ENCODE measurements around the gene ZNRF1.

Gene ZNRF1

DNA sequence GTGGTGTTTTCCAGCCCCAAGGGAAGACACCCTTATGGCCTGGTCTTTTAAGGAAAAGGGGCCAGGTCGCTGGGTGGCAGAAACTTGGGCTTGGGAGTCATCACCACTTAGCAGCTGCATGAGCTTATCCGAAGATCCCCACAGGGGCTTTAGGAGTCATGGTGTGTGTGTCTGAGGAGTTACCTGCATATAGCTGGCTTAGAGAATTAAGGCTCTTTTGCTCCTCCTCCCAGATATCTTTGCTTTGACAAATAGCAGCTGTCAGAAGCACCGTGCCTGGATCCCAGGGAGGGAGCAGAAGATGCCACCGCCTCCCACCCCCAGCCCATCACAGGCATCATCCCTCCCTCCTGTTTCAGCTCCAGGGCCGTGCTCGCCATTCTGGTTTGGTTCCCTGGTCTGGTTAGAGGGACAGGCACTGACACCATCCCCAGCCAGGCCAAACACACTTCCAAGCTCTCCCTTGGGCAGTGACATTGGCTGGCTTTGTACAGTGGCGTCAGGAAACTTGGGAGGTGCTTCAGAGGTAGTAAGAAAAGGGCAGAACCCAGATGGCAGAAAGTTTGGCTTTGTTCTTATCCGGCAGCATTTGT, 100.3 kb downstream of the ZNRF1 start:
- DNase-seq (ENCODE audit: low spot score) = no peak

DNA sequence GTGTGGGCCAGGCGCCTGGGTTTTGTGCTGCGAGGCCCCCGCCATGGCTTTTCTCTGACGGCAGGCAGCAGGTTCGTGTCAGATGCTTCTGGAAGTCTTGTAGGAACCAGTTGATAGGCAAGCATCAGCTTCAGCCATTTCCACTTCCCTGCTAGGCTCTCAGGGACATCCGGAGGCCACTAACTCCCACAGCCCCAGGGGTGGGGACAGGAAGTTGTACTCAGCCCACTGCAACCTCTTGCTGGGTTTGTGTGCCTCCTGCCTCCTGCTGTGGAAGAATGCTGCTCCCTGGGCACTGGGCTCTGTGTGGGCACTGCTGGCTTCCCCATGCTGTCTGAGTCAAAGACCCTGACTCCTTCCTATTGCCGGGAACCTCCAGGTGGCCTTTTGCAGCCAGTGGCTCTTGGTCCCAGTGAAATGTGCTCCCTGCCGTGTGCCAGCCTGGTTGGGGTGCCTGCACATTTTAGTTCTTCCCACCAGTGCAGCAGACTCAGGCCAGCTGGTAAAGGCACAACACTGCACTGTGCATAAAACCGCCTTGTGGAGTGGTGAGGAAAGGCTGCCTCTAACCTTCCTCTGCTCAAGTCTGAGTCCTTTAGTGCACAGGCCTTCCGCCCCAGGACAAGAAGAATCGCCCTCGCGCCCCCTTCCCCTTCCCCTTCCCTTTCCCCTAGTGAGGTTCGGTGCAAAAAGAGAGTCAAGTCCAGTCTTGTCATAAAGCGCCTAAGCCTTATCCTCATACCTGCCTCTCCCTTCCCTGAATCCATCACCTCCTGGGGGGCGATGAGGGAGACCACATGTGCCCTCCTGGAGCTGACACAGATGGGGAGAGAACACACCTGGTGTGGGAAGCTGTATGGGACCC, 101.1 kb downstream of the ZNRF1 start:
- DNase-seq (ENCODE audit: low spot score) = no peak

DNA sequence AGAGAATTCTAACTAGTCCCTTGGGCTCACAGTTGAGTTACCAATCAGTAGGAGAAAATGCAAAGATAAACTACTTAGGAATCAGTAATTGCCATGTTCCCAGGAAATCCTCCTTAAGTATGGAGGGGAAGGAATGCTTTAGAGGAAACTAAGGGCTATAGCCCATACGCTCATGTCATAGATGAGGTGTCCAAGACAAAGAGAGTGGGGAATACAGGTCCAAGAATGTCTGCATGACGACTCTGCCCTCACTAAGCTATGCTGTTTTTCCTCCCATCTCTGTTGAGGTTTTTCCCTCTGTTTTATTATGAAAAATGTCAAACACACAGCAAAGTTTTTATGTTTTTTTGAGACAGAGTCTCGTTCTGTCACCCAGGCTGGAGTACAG, 101.8 kb downstream of the ZNRF1 start:
- no peak for DNase-seq (ENCODE audit: low spot score)

DNA sequence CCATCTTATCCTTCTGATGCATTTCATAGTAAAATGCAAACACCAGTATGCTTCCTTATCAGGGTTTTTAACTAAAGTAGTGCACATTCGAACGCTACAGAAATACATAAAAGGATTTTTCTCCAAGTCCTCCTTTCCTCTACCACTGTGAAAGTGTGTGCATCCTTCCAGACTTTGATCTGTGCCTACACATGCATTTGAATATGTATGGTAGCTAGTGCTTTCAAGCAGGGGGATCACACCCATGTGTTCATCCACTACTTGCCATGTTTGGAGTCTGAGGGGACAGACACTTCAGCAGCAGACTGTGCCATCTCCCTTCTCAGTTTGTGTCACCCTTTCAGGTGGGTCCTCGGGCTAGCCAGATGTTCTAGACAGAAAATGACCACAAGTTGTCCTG, 102.8 kb downstream of the ZNRF1 start:
- DNase-seq (ENCODE audit: low spot score) = no peak

DNA sequence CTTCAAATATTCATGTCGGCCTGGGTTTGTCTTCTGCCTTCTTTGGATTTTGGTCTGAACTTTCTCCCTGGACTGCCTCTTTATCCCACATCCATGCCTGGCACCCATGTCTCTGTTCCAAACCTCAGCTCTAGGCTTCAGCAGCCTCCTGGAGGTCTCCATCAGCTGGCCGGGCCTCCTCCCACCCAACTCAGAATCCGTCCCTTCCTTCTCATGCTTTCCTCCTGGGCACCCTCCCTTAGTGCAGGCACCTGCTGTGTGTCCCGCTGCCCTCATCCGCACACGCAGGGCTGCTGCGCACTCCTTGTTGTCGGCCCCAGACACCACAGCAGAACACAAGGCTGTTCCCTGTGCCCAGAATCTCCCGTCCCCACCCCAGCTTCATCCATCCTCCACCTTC, 103.8 kb downstream of the ZNRF1 start:
- DNase-seq (ENCODE audit: low spot score) = no peak

DNA sequence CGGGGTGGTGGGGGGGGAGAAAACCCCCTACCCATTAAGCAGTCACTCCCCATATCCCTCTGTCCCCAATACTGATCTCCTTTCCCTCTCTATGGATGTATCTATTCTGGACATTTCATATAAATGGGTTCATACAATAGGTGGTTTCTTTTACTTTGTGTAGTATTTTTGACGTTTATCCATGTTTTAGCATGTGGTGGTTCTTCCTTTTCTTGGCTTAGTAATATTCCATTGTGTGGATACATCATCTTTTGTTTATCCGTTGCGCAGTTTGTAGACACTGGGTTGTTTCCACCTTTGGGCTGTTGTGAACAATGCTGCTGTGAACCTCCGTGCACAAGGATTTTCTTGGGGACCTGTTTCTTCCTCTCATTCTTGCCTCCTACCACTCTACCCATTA, 105.2 kb downstream of the ZNRF1 start:
- no peak for DNase-seq (ENCODE audit: low spot score)

DNA sequence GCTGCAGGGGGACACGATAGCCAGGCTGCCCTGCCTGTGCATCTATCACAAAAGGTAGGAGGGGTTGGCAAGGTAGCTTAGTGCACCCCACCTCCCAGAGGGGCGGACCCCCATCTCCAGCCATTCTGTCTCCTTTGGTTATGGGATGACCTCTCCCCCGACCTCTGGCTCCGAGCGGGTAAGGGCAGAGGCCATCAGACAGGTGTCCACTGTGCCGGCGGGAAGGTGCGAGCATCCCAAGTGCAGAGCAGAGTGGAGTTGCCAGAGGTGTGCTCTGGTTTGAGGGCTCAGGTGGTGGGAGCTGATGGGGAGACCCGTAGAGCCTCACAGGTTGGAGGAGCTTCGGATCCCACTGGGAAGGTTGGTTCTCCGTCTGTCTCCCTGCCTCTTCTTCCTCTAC, 106.0 kb downstream of the ZNRF1 start:
- DNase-seq (ENCODE audit: low spot score) = no peak

DNA sequence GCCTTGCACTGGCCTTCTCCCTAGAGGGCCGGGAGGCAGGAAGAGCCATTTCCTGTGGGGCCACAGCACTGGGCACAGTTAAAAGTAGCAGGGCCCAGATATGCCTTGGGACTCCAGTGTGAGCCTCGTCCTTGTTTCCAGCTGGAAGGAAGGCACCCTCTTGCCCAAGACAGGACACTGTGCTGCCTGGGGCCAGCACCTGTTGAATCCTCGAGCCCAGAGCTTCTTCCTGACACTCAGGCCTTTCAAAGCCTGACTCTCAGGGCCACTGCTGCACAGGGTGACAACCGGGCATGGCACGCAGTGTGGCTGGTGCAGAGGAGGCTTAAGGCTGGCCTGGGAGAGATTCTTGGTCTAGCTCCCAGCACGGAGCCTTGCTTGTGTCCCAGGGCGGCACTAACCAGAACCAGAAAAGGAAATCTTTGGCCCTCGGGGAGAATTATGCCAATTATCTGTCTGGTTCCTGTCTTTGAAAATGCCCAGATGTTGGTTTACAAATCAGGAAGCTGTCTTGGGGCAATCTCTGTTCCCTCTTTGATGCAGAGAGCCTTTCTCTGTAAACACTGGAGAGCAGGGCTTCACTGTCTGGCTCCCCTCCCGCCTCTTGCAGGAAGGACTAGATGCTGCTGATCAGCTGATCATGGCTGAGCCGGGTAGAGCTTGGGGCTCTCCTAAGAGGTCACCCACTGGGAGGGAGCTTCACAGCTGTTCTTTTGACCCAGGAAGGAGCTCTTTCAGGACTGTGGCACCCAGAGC, 106.7 kb downstream of the ZNRF1 start:
- DNase-seq (ENCODE audit: low spot score) = no peak

DNA sequence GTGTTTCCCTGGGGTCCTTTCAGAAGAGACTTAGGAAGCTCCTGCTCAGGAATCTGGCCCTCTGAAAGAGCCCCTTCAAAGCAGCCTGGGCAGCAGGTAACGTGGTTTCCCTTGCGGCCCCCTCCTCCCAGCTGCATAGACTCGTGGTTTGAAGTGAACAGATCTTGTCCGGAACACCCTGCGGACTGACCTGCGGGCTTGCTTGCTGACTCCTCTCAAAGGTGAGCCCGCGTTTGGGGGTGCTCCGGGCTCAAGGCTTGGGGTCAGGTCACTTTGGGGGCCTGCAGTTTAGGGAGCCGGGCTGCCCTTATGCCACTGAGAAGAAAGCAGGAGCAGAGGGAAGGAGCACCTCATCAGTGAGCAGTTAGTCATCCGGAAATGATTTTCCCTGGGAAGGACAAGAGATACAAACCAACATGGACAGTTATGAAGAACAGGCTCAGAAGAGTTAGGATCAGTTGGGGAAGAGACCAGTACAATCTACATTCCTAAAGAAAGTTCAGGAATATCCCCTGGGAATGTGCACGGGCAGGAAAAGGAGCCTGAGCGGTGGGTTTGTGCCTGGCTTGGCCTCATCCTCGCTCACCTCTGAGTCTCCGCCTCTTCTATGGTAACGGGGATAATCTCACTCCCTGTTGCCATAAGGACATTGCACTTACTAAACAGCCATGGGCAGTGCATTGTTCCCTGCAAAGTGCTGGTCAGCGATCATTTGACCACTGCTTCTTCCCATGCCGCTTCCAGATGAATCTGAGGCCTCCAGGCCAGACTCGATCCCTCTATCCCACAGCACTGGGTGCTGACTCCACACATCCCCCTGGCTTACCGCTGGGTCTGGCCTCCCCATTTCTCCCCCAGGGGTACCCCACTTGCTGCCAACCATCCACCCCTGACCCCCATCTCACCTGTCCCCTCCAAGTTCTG, 107.8 kb downstream of the ZNRF1 start:
- DNase-seq (ENCODE audit: low spot score) = no peak

DNA sequence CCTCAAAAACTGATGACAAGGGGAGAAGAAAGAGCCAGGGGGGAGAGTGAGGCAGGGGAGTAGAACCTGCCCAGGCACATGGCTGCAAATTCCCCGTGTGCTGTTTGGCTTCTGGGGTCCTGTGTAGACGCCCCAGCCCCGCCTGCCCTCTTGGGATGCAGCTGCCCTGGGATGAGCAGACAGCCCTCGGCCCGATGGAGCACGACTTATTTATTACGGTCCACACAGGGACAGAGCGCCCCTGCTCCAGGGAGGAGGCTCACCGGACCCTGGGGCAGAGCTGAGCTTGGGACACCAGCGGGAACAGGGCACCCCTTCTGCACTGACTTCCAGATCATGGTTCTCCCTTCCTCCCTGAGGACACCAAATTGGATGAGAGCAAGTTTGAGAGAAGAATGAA, 108.7 kb downstream of the ZNRF1 start:
- no peak for DNase-seq (ENCODE audit: low spot score)

DNA sequence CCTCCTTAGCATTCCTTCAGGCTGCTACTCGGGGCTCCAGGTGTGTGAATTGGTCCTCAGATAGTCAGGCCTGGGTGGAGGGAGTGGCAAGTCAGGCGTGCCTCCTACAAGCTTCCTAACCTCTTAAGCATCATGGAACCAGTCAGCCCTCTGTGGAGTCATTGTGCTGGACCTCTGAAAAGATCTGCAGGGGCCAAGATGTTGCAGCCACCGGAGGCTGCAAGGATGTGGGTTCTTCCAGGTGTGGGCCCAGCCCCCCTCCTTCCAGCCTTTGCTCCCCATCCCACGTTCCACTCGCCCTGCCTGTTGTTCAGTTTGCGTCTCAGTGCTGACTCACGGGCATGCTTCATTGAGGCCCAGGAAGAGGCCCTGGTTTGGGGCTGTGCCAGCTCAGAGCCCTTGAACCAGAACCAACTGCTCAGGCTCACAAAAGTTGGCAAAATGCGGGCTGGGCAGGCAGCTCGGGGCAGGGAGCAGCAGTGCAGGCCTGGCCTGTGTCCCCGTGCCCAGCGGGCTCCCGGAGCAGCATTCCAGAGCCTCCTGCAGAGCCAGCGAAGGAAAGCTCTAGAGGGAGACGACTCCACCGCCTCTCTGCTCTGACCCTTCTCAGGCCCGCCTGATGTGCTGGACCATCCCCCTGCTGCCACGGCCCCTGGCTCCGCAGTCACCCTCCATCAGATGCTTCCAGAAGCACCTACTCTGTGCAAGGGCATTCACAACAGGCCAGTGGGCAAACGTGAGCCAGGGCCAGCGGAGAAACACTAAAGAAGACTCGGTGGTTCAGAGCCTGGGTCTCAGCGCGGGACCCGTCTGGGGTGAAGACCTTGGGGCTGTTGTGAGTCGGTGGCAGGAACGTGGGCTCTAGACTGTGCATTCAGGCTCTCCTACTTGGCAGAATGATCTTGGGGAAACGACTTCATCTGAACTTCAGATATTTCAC, 110.2 kb downstream of the ZNRF1 start:
- peak; percentile 59 for DNase-seq (ENCODE audit: low spot score)

DNA sequence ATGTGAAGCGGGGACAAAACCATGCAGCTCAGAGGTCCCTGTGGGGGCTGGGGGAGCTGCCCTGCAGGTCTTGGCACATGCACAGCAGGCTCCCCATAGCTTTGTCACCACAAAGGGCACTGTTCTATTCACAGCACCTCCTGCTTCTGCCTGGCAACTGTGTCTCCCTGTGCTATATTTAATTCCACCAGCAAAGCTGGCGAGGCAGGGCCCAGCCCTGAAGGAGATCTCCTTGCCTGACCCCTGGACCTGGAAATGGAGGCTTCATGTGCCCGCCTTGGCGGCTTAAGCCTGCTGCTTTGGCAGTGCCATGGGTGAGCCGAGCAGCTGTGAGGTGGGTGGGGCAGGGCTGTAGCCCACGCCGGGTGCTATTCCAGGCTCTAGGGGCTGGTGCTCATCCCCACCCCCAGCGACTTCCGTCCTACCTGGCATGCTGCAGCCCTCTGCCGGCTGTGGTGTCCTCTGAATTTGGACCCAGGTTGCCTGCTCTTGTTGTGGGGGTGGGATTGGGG, 111.0 kb downstream of the ZNRF1 start:
- DNase-seq (ENCODE audit: low spot score) = no peak

DNA sequence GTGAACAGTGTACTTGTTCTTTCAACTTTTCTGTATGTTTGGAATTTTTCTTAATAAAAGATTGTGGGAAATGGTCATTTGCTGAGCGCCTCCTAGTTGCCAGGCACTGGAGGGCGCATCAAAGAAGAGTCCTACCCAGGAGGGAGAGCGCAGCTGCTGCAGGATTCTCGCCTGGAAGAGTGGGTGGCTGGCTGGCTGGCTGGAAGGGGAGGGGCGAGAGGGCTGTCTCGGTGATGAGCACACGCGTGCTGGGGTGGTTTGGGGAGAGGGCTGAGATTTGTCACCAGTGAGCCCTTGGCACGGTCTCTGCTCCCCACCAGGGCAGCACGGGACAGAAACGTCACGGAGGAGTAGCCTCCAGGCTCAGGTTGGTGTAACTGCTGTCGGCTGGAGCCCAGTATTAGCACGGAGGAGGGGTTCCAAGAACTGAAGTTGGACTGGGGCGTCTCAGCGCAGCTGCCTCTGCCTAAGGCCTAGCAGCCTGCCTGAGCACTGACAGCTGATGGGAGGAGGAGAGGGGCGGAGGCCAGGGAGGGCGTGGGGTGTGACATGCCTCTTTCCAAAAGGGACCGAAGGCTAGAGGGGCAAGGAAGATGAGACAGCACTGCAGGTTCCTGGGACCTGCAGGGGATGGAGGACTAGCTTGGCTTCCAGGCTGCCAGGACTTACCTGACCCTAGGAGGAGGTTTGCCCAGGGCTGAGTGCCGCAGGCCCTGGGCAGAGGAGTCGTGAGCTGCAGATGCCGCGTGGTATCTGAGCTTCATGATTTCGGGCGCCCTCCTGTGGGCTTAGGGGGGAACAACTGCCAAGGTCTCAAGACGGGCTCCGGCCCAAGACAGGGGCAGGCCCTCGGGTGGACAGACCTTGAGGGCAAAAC, 112.1 kb downstream of the ZNRF1 start:
- peak; percentile 72 for DNase-seq (ENCODE audit: low spot score)

DNA sequence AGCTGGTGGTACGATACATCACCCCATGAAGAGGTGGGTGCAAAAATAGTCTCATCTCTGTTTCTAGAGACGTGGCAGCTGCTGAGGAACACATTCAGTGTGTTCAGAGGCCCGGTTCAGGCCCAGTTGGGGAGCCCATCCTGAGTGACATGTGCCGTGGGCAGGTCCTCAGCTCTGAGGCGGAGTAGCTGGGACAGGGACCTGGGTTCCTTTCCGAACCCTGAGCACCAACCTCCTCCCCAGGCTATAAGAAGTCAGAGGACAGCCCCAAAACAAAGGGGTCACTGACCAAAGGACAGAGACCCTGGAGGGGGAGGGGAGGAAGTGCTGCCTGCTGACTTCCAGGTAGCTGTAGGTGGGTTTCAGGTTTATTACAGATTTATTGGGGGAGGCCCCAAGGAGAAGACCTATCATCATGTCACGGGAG, 112.7 kb downstream of the ZNRF1 start:
- no peak for DNase-seq (ENCODE audit: low spot score)

DNA sequence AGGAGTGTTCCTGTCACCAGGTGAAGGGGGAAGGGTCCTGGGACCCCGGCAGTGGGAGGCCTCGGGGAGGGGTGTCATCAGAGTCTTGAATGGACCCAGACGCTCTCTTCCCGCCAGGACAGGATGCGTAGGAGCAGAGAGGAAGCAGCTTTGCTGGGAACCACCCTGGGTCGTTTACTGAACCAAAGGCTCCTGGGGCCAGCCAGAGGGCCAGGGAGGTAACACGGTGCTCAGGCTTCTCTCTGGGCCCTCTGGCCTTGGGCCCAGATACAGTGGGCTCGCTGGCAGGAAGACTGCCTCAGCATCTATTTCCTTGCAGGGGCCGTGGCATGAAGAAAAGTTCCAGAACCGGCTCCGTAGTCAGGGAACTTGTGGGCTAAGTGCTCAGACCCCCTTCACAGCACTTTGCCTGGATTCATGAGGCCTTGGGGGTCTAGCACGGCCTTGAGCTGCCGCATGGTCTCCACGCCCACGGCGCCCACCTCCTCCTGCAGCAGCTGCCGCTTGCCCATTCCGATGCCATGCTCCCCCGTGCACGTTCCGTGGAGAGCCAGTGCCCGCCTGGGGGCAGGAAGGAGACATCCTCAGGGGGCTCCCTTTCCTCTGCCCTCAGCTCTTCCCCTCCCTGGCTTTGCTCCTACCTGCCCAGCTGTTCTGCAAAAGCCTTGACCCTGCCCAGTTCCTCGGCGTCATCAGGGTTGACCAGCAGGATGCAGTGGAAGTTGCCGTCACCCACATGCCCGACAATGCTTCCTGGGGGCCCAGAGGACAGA, 113.3 kb downstream of the ZNRF1 start:
- DNase-seq (ENCODE audit: low spot score) = no peak

DNA sequence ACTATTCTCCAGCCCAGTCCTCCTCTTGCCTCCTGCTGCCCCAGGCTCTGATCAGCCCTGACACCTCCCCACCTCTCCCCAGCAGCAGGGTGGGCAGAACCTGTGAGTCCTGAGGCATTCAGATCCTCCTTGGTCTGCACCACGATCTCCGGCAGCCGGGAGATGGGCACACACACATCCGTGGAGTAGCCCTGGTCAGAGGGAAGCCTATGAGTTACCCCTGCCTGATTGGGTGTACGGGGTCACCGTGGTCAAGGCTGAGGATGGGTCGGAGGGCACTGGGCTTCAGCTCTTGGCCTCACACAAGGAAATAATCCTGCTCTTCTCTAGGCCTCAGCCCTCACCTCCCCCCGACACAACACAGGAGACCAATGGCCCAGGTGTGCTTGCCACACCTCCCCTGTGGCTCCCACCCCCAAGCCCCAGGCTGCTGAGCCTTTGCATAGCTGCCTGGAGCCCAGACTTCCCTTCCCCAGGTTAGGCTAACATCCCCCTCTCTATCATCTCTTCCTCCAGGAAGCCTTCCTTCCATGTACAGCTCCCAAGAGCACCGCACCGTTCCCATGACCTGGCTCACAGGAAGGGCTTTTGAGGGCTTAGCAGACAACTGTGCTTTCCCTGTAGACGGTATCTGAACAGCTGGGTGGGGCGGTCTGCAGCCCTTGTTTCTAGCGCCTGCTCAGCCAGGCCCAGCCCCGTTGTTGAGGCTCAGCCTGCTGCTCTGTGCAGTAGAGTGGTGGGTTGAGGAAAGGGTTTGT, 114.1 kb downstream of the ZNRF1 start:
- no peak for DNase-seq (ENCODE audit: low spot score)

DNA sequence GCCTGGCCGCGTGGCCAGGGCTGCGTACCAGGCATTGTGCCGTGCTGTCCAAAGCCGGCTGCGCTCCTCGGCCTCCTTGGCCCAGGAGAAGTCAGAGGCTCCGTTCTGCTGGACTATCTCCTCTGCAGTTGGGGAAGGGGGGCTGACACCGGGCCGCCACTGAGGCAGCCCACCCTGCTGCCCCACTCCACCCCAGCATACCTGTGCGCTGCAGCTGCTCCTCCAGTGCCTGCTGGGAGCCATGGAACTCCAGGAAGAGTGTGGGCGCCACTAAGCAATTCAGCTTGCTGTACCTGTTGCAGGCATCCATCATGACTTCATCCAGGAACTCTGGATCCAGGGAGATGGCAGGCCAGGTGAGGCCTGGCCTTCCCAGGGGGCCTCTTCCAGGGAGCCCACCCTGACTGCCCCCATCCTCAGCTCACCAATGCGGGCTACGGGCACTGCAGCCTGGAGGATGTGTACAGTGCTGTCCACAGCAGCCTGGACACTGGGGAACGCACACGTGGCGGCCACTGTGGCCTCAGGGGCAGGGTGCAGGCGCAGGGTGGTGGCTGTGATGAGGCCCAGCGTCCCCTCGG, 114.8 kb downstream of the ZNRF1 start:
- DNase-seq (ENCODE audit: low spot score) = no peak
